Measurements from ENCODE around the gene DHRS7B.

- TF ChIP-seq, protein P1, sequence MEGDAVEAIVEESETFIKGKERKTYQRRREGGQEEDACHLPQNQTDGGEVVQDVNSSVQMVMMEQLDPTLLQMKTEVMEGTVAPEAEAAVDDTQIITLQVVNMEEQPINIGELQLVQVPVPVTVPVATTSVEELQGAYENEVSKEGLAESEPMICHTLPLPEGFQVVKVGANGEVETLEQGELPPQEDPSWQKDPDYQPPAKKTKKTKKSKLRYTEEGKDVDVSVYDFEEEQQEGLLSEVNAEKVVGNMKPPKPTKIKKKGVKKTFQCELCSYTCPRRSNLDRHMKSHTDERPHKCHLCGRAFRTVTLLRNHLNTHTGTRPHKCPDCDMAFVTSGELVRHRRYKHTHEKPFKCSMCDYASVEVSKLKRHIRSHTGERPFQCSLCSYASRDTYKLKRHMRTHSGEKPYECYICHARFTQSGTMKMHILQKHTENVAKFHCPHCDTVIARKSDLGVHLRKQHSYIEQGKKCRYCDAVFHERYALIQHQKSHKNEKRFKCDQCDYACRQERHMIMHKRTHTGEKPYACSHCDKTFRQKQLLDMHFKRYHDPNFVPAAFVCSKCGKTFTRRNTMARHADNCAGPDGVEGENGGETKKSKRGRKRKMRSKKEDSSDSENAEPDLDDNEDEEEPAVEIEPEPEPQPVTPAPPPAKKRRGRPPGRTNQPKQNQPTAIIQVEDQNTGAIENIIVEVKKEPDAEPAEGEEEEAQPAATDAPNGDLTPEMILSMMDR (IDR thresholded peaks at IDR 0.05): no peak
- no peak for TF ChIP-seq POLR2A (IDR thresholded peaks at IDR 0.05)
Observed at GRCh38 chr17:21105064-21105894, 21.5 kb upstream of the DHRS7B start.

All from tibial nerve (tissue), 3 donors.